Vagina (tissue), 2 donors: ENCODE data around the gene BMP5.

Experiments
- CTCF ChIP-seq, 3 experiments: fragments of 450-650 bp in 2 of 3; fragments of 200-600 bp in 1 of 3; sonication (generic) in 1 of 3; IDR thresholded peaks; one replicate each; pipeline ENCODE4 v1.5.1; 2017 to 2019; ENCODE audit warnings: antibody characterized with exemption in 3 of 3, mild to moderate bottlenecking in 2 of 3, moderate library complexity in 2 of 3
- POLR2A ChIP-seq, 2 donors: fragments of 450-650 bp; IDR thresholded peaks; one replicate each; pipeline ENCODE4 v1.6.1; 2017; ENCODE audit warnings: antibody characterized with exemption in 2 of 2, mild to moderate bottlenecking in 2 of 2, moderate library complexity in 2 of 2
- POLR2AphosphoS5 ChIP-seq, 2 donors: sonication (generic); formaldehyde crosslinking; IDR thresholded peaks; one replicate each; pipeline ENCODE4 v1.9.0; 2017; ENCODE audit warnings: antibody characterized with exemption in 2 of 2, mild to moderate bottlenecking in 2 of 2, low read depth in 1 of 2; ENCODE audit not compliant: insufficient read depth in 1 of 2

GRCh38 chr6:55758156-55758937 lies 117.0 kb downstream of the BMP5 start:
- no peak for TF ChIP-seq CTCF (IDR thresholded peaks at IDR 0.05)
- TF ChIP-seq POLR2AphosphoS5 (IDR thresholded peaks at IDR 0.05; ENCODE audit: insufficient read depth in 1 of 2, low read depth in 1 of 2): peak in 1 of 2 donors; percentile 71
- TF ChIP-seq POLR2A (IDR thresholded peaks at IDR 0.05): no peak
